ENCODE results near the gene UST. TPM values are rescaled to one million over a fixed set of nuclear protein-coding genes. Genes with fewer than 3 reads are reported as not detected.
A peak's percentile ranks its signal among the peaks of the same experiment; 100 is the strongest.
"Not testable (repeated sequence)": the region's sequence is repeated elsewhere in the genome, so short reads cannot be mapped to it uniquely, and the experiment has no call there.

UST gene
- total RNA-seq, 1 donor from 2014 or later, result under 0.01 TPM

- peak in 1 of 2 donors; percentile 11 for DNase-seq (ENCODE audit: low read depth in 2 of 2)
Observed at GRCh38 chr6:148835920-148836441, 89.2 kb downstream of the UST start.

GRCh38 chr6:148836751-148837150 is 89.9 kb downstream of the UST start:
- no peak for DNase-seq (ENCODE audit: low read depth in 2 of 2)

DNA sequence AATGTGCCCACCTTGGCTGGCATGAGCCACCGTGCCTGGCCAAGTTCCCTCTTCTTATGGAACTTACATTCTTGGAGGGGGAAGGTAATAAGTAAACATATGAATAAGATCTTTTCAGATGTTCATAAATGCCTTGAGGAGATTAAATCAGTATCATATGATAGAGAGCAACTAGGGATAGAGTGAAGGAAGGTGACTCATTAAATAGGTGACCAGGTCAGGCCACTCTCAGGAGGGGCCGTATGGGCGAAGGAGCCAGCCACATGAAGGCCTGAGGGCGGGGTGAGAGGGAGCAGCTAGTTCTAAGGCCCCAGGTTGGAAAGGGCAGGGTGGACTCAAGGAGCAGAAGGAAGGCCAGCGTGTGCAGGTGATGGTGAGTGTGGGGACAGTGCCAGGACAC is 91.1 kb downstream of the UST start:
- no peak for DNase-seq (ENCODE audit: low read depth in 2 of 2)

DNA sequence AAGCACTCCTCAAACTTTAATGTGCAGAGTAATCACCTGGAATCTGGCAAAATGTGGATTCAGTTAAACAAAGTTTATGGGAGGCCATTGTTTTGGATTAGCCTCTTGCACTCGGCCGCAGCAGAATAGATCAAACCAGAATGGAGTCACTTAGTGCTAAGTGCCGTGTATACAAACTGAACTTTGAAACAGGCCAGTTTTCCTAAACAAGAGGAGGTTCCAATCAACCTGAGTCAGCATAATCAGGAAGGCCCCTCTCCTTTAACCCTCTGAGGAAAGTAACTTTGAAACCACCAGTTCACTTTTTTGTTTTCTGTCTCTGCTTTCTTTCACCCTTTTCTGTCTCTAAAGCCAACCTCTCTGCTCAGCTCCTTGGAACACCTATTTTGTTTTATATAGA is 92.2 kb downstream of the UST start:
- DNase-seq (ENCODE audit: low read depth in 2 of 2), result no peak

- DNase-seq (ENCODE audit: low read depth in 2 of 2), result no peak
Observed at GRCh38 chr6:148840256-148840655, 93.4 kb downstream of the UST start.

DNA sequence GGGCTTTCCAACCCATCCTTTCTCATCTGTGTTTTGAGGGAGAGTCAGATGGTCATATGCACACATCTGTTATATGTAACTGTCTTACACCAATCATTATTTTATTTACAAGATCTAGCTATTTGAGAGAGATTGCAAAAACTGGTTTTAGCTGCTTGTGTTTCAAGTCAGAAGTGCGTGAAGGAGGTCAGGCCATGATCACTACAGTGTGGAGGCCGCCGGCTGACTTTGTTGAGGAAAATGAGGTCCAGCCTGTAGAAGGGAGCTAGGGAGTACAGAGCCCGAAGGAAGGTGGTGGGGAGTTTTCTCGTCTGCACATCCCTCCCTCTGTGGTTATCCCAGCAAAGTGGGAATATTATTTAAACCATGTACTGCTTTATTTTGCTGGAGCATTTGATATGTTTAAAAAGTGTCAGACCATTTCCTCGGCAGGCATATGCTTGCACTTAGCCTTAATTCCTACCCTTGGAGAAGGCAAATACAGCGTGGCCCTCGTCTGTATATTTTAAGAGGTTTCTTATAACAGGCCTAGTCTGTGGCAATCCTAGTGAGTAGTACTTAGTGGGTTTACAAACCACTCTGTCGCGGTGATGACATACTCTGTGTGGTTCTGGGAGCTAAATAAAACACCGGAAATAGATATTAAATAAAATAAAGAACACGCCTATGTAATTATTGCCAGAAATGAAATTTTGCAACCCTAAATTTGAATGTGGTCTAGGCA is 95.6 kb downstream of the UST start:
- no peak for DNase-seq (ENCODE audit: low read depth in 2 of 2)

DNA sequence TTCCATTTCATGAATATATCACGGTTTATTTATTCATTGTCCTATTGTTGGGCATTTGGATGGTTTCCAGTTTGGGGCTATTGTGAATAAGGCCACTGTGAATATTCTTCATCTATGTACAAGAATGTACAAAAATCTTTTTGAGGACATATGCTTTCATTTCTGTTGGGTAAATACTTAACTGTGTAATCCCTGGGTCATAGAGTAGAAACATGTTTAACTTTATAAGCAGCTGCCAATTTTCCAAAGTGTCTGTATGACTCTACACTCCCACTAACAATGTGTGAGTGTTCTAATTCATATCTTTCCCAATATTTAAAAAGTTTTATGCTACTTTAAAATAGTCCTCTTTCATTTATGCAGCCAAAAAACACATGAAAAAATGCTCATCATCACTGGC is 98.6 kb downstream of the UST start:
- no peak for DNase-seq (ENCODE audit: low read depth in 2 of 2)

DNA sequence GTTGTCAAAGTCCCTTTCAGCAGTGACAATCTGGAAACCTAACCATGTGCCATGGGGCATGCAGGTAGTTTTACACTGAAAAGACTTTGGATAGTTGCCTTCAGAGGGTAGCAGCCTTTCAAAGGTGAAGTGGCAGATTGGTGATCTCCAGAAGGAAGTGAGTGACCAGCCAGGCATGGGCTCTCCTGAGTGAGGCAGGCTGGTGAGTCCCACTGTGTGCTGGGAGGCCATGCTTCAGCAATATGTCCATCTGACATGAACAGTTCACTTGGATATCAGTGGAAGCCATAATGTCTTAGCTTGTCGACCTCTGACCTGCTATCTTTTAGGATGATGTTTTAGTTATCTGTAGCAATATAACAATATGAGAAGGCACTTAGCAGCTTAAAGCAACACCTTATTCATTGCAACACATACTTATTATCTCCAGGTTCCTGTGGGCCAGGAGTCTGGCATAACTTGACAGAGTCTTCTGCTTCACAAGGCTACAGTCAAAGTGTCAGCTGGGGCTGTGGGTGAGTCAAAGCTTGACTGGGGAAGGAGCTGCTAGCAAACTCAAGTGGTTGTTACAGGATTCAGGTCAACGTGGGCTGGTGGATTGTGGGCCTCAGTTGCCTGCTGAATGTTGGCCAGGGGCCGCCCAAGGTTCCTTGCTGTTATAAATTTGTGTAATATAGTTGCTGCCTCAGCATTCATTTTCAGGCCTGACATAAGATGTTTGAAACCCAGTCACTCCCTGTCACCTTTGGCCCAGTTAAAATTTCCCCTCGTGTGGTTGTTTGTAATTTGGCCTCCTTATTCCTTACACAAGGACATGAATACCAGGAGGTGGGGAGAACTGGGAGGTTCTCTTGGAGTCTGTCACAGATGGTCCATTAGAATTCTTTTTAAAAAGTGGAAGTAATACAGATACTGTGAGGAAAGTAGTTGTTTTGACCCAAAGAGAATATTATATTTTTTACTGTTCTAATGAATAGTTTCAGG is 100.2 kb downstream of the UST start:
- DNase-seq (ENCODE audit: low read depth in 2 of 2), result no peak

DNA sequence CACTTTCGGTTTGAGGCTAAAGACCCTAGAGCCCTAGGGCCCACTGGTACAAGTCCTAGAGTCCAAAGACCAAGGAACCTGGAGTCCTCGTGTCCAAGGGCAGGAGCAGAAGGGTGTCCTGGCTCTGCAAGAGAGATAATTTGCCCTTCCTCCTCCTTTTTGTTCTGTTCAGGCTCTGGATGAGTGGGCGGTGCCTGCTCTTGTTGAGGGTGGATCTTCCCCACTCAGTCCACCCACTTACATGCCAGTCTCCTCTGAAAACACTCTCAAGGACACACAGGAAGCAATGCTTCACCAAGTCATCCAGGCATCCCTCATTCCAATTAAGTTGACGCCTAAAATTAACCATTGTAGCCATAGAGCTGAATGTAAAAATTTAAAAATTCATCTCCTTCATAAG is 102.1 kb downstream of the UST start:
- no peak for DNase-seq (ENCODE audit: low read depth in 2 of 2)

DNA sequence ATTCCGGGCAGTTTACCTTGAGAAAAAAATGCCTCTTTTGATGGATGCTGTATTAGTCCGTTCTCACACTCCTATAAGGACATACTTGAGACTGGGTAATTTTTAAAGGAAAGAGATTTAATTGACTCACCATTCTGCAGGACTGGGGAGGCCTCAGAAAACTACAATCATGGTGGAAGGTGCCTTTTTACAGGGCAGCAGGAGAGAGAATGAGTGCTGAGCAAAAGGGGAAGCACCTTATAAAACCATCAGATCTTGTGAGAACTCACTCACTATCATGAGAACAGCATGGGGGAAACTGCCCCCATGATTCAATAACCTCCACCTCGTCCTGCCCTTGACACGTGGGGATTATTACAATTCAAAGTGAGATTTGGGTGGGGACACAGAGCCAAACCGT is 102.6 kb downstream of the UST start:
- not testable (repeated sequence) for DNase-seq (ENCODE audit: low read depth in 2 of 2)

DNA sequence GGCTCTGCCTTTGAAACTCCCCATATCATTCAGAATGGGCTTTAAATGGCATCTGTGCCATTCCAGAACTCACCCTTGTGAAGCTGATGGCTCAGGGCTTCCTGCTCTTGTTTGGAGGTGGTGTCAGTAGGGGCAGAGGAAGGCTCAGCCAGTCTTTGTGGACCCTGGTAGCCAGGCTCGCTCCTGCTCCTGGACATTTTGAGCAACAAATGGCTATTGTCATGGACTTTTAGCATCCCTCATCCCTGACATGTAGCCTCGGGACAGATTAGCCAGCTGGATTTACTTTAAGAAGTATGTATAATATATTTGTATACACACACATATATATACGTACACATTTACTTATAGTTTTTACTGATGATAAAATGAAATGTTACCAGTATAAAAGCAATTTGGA is 104.1 kb downstream of the UST start:
- DNase-seq (ENCODE audit: low read depth in 2 of 2), result no peak

DNA sequence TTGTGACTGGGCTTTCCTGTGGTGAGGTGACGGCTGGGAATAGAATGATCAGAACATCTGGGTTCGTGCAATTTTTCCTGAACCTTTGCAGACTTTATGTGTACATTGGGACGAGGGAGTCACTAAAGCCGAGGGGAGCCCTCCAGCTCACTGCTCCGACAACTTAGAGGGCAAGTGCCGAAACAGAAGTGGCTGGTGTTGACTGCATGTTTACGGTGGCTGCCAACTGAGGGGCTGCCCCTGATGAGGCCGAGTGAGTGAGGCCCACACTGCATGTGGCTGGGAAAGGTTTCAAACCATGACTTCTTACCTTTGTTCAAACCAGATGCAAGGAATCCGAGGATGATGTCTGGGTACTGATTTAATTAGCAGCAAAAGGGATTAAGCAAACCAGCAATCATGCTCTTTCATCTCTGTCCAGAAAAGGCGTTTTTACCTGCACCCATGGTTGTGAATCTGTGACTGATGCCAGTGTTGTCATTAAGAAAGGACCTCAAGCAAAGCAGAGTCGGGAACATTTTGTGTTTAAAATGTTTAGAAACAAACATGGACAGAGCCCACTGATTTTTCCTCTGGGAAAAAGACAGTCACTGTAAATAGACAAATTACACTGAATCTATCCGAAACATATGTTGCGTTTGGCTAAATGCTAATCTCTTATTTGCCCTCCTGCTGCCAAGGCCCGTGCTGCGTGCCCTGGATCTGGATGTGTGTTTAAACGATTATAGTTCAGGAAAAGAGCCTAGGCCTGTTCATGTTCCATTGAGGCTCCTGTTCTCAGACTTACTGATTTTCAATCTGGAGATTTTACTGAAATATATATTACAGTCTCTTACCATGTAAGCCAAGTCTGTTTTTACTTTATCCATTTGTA is 105.1 kb downstream of the UST start:
- DNase-seq (ENCODE audit: low read depth in 2 of 2), result no peak

DNA sequence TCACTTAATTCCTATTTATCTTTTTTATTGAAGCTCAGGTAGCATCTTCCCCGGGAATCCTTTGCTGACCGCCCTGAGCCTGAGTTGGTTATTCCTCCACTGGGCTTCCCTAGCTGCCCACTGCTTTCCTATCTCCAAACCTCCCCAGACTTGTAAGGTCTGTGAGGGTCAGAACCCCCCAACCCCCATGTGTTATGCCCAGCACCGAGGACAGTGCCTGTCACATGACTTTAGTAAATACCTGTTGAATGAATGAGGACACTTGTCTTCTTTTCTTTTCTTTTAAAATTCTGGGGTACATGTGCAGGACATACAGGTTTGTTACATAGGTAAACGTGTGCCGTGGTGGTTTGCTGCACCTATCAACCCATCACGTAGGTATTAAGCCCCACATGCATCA is 105.9 kb downstream of the UST start:
- no peak for DNase-seq (ENCODE audit: low read depth in 2 of 2)

GRCh38 chr6:148853113-148853512 is 106.3 kb downstream of the UST start:
- not testable (repeated sequence) for DNase-seq (ENCODE audit: low read depth in 2 of 2)

GRCh38 chr6:148854096-148854495 is 107.3 kb downstream of the UST start:
- DNase-seq (ENCODE audit: low read depth in 2 of 2), result peak in 1 of 2 donors; percentile 66

DNA sequence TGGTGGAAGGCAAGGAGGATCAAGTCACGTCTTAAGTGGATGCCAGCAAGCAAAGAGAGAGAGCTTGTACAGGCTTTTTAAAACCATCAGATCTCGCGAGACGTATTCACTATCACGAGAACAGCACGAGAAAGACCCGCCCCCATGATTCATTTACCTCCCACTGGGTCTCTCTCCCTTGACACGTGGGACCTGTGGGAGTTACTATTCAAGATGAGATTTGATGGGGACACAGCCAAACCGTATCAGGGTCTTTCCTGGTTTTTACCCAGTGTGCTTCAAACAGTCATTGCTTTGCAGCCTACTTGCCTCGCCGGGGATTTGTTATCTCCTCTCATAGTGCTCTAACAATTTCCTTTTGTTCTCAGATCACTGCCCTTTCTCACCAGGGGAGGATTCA is 108.2 kb downstream of the UST start:
- no peak for DNase-seq (ENCODE audit: low read depth in 2 of 2)

DNA sequence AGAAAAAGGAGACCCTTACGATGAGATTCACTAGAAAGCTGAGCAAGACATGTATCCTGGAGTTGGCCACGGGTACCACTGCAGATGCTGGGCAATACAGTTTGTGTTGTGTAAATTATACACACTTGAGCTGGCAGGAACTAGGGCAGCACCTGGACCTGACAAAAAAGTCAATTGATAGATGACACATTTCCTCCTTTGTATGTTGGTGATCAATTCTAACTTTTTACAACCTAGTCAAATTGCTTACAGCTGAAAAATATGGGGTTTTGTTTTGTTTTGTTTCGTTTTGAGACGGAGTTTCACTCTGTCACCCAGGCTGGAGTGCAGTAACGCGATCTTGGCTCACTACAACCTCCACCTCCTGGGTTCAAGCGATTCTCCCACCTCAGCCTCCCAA is 108.9 kb downstream of the UST start:
- no peak for DNase-seq (ENCODE audit: low read depth in 2 of 2)

DNA sequence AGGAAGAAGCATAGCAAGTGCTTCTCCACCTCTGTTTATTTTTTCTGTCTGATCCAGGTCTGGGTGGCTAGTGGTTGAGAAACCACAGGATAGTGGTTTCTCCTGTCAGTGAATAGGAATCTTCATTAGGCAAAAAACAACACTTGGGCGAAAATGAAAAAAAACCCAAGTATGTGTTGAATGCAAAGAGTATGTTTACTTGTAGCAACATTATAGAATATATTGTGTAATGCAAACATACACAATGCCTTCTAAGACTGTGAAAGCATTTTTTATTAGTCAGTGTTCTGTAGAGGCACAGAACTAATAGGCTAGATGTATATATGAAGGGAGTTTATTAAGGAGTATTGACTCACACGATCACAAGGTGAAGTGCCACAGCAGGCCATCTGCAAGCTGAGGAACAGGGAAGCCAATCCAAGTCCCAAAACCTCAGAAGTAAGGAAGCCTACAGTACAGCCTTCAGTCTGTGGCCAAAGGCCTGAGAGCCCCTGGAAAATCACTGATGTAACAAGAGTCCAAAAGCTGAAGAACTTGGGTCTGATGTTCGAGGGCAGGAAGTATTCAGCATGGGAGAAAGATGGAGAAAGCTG is 111.1 kb downstream of the UST start:
- DNase-seq (ENCODE audit: low read depth in 2 of 2), result no peak

GRCh38 chr6:148864132-148864531 is 117.3 kb downstream of the UST start:
- not testable (repeated sequence) for DNase-seq (ENCODE audit: low read depth in 2 of 2)

- no peak for DNase-seq (ENCODE audit: low read depth in 2 of 2)
Observed at GRCh38 chr6:148864941-148865340, 118.1 kb downstream of the UST start.

- no peak for DNase-seq (ENCODE audit: low read depth in 2 of 2)
Observed at GRCh38 chr6:148866657-148867268, 119.9 kb downstream of the UST start.
